ENCODE measurements around the gene ARID3C. TPM values are rescaled to one million over a fixed set of nuclear protein-coding genes. Genes with fewer than 3 reads are reported as not detected.

The ARID3C gene
- total and polyA plus RNA-seq, 2 donors (not counting 3 experiments of a cell fraction or from before 2014, with no cell fraction given): not detected

DNA sequence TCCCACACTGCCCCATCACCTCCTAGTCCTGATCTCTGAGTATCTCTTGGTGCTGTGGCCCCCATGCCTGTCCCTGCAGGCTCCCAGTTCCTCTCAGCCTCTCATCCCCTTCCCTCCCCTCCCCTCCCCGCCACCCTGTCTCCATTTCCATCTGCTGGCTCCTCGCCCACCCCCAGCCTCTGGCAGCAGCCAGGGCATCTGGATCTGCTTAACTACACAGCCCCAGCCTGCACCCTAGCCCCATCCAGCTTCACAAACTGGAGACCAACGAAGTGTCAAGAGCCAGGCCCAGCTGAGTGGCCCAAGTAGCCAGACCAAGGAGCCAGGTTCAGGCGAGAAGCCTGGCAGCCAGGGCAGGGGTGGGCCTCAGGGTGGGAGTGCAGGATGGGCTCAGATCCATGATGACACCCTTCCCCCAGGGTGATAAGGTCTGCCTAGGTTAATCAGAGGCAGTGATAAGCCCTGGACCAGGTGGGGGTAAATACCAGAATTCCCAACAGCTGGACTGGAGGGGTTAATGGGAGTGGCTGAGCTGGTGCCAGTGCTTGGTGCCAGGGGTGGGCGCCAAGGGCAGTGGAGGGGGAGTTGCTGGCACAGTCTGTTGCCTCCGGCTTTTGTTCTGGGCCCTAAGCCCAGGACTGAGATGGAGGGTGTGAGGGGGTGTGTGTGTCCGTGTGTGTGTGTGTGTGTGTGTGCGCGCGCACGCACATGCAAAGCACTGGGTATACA, 25.6 kb upstream of the ARID3C start:
- Histone ChIP-seq H3K27ac (ENCODE audit: insufficient read depth, low read depth, low read length) (no peak overlapping the region), H3K9me1 (replicated peaks; ENCODE audit: control insufficient read depth, extremely low read depth, insufficient read depth, low read length) (no peaks in the 10 kb centered on the region), H3K9me3 (replicated peaks; ENCODE audit: control insufficient read depth, insufficient read depth, low read length) (no peaks in the 10 kb centered on the region), H4K20me1 (replicated peaks; ENCODE audit: control insufficient read depth, extremely low read depth, insufficient read depth, low read length) (no peaks in the 10 kb centered on the region), H3K9ac (replicated peaks; ENCODE audit: extremely low read depth, insufficient read depth, low read length) (no peak overlapping the region), H3K4me2 (ENCODE audit: insufficient read depth, low read length) (no peak overlapping the region), H3K36me3 (ENCODE audit: control insufficient read depth in 2 of 2, extremely low read depth in 1 of 2, insufficient read depth in 2 of 2, low read length in 2 of 2) (peaks cover 0 to 2% of the 10 kb centered on the region in 2 experiments), H3K4me3 (replicated peaks in 1 of 3; ENCODE audit: insufficient read depth in 1 of 3, low read depth in 1 of 3, low read length in 3 of 3) (no peak overlapping the region), H3K79me2 (ENCODE audit: control insufficient read depth, insufficient read depth, low read length) (no peaks in the 10 kb centered on the region), H3K4me1 (ENCODE audit: control insufficient read depth, extremely low read depth, insufficient read depth, low read length) (peaks cover 23% of the 10 kb centered on the region), H2AFZ (ENCODE audit: low read depth, low read length) (no peak overlapping the region), H3K27me3 (ENCODE audit: control insufficient read depth in 2 of 2, insufficient read depth in 2 of 2, low read length in 2 of 2) (no peaks in the 10 kb centered on the region)
- dilution Hi-C loops (cut with MboI; ENCODE audit: extremely low pct_ligation_motif_present, low sequenced_read_pairs) (no loop called here), intact Hi-C loops (cut with micrococcal nuclease) (no loop called here)
- CTCF ChIA-PET: interaction anchor here (2.2 kb wide), 1 partner anchor 10 kb away, joined by 7 read pairs; no protein-coding TSS in a partner anchor
- POLR2A ChIA-PET: interaction anchor here (0.6 kb wide), 1 partner anchor 1966 kb away, joined by 7 read pairs; no protein-coding TSS in a partner anchor
- peak; percentile 36 for DNase-seq (ENCODE audit: low read depth, low spot score)
- TF ChIP-seq EZH2 (IDR thresholded peaks at IDR 0.05; ENCODE audit: borderline replicate concordance, low read depth, low read length, severe bottlenecking): no peak
- TF ChIP-seq, protein P1, sequence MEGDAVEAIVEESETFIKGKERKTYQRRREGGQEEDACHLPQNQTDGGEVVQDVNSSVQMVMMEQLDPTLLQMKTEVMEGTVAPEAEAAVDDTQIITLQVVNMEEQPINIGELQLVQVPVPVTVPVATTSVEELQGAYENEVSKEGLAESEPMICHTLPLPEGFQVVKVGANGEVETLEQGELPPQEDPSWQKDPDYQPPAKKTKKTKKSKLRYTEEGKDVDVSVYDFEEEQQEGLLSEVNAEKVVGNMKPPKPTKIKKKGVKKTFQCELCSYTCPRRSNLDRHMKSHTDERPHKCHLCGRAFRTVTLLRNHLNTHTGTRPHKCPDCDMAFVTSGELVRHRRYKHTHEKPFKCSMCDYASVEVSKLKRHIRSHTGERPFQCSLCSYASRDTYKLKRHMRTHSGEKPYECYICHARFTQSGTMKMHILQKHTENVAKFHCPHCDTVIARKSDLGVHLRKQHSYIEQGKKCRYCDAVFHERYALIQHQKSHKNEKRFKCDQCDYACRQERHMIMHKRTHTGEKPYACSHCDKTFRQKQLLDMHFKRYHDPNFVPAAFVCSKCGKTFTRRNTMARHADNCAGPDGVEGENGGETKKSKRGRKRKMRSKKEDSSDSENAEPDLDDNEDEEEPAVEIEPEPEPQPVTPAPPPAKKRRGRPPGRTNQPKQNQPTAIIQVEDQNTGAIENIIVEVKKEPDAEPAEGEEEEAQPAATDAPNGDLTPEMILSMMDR (IDR thresholded peaks at IDR 0.05; ENCODE audit: extremely low read depth in 1 of 2, insufficient read depth in 1 of 2, low read depth in 1 of 2, low read length in 2 of 2): no peak
- TF ChIP-seq GATA2 (IDR thresholded peaks at IDR 0.05; ENCODE audit: insufficient read depth, insufficient read length, low read depth, low read length): no peak
- no peak for TF ChIP-seq FOS (IDR thresholded peaks at IDR 0.05; ENCODE audit: borderline replicate concordance, insufficient read depth, low read length)
- no peak for TF ChIP-seq POLR2AphosphoS5 (IDR thresholded peaks at IDR 0.05; ENCODE audit: insufficient read depth, low read depth, low read length)
- no peak for TF ChIP-seq MYC (IDR thresholded peaks at IDR 0.05; ENCODE audit: low read depth, low read length)
- TF ChIP-seq, protein P2, sequence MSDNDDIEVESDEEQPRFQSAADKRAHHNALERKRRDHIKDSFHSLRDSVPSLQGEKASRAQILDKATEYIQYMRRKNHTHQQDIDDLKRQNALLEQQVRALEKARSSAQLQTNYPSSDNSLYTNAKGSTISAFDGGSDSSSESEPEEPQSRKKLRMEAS (IDR thresholded peaks at IDR 0.05; ENCODE audit: insufficient read depth, insufficient read length): no peak
- no peak for TF ChIP-seq POLR2A (IDR thresholded peaks at IDR 0.05; ENCODE audit: low read depth, low read length)
- no peak for TF ChIP-seq JUN (IDR thresholded peaks at IDR 0.05; ENCODE audit: borderline replicate concordance, insufficient read depth, insufficient read length, low read depth)
- FAIRE-seq: no peak
- BruUV-seq (replicated peaks): no TSS peak

All from endothelial cell of umbilical vein (primary cell).